K562 (cell line): Measurements from ENCODE around the gene SIRPB2. TPM values are rescaled to one million over a fixed set of nuclear protein-coding genes. Genes with fewer than 3 reads are reported as not detected.
A peak's percentile ranks its signal among the peaks of the same experiment; 100 is the strongest.

ENCODE experiments used
- BRD4 ChIP-seq: fragments of 200-600 bp; sonication (generic); IDR thresholded peaks from 2 replicates; pipeline ENCODE4 v1.6.1; 2017; ENCODE audit warnings: inconsistent platforms
- HCFC1 ChIP-seq: IDR thresholded peaks from 2 replicates; pipeline ENCODE4 v1.6.1; 2012; ENCODE audit warnings: low read depth, low read length, improper control_type of control experiment
- KLF13 ChIP-seq: fragments of 450-650 bp; IDR thresholded peaks from 2 replicates; pipeline ENCODE4 v1.6.1; 2016; ENCODE audit warnings: missing genetic modification characterization, low read depth, mild to moderate bottlenecking, missing compliant biosample characterization, moderate library complexity, borderline replicate concordance
- MAFF ChIP-seq: IDR thresholded peaks from 2 replicates; pipeline ENCODE4 v1.6.1; 2012; ENCODE audit warnings: low read length, improper control_type of control experiment
- MAFK ChIP-seq: IDR thresholded peaks from 2 replicates; pipeline ENCODE4 v1.6.1; 2011; ENCODE audit warnings: low read length, improper control_type of control experiment
- MBD2 ChIP-seq: sonication (generic); IDR thresholded peaks from 2 replicates; pipeline ENCODE4 v1.6.1; 2016; ENCODE audit warnings: low read depth, borderline replicate concordance
- OTX1 ChIP-seq: fragments of 450-650 bp; formaldehyde crosslinking; IDR thresholded peaks from 2 replicates; pipeline ENCODE4 v1.4.0; 2022; ENCODE audit warnings: mild to moderate bottlenecking
- TAF1 ChIP-seq: IDR thresholded peaks from 2 replicates; pipeline ENCODE4 v1.6.1; 2011; ENCODE audit warnings: mild to moderate bottlenecking, low read length, moderate library complexity; ENCODE audit not compliant: insufficient read depth, control insufficient read depth, severe bottlenecking; ENCODE audit errors: extremely low read depth
- ZFP36 ChIP-seq: fragments of 150-350 bp; IDR thresholded peaks from 2 replicates; pipeline ENCODE4 v1.6.1; 2018; ENCODE audit warnings: low read length, low read depth; ENCODE audit not compliant: partially characterized antibody
- ZNF253 ChIP-seq: fragments of 250-450 bp; sonication (Bioruptor Pico); conservative IDR thresholded peaks from 2 replicates; pipeline ENCODE4 v1.6.1; 2021; ENCODE audit warnings: mild to moderate bottlenecking
- polyA plus RNA-seq, 8 experiments: library from polyadenylated mRNA; depleted of rRNA in 4 of 8; stranded (reverse) in 5 of 8; unstranded in 3 of 8; fragments of >200 nt; fragmentation: Nextera tagmentation in 2 of 8; fragmentation: Illumina TruSeq in 1 of 8; extraction: Ambion mirVana in 2 of 8; extraction: Trizol in 1 of 8; gene quantifications; 2 replicates each; pipeline versions ENCODE4 v1.2.1 to v1.2.3, GENCODE V29; 2011 to 2014; ENCODE audit warnings: inconsistent platforms in 1 of 8, missing spikeins in 1 of 8
- total RNA-seq, 7 experiments: library from RNA; depleted of rRNA in 6 of 7; stranded (reverse); fragments of >200 nt in 6 of 7; fragmentation: Illumina TruSeq in 2 of 7; extraction: Trizol in 2 of 7; gene quantifications; 2 replicates each; pipeline versions ENCODE4 v1.2.1 to v1.2.3, GENCODE V29; 2011 to 2021; ENCODE audit warnings: low replicate concordance in 1 of 7
- TF ChIP-seq, protein P1 (sequence below): fragments of 250-450 bp; sonication (Bioruptor Pico); IDR thresholded peaks from 2 replicates; pipeline ENCODE4 v1.8.0; 2022; ENCODE audit warnings: moderate library complexity, mild to moderate bottlenecking, inconsistent platforms
- TF ChIP-seq, protein P2 (sequence below): fragments of 450-650 bp; IDR thresholded peaks from one replicate; pipeline ENCODE4 v1.6.1; 2018; ENCODE audit warnings: mild to moderate bottlenecking, moderate library complexity; ENCODE audit not compliant: partially characterized antibody
- TF ChIP-seq, protein P3 (sequence below): sonication (generic); formaldehyde crosslinking; IDR thresholded peaks from 2 replicates; pipeline ENCODE4 v1.8.0; 2022; ENCODE audit warnings: mild to moderate bottlenecking, missing genetic modification reagents
- TF ChIP-seq, protein P4 (sequence below): fragments of 250-450 bp; sonication (Bioruptor Pico); IDR thresholded peaks from 2 replicates; pipeline ENCODE4 v1.9.0; 2021; ENCODE audit warnings: mild to moderate bottlenecking
- TF ChIP-seq, protein P5 (sequence below), 3 experiments: fragments of 200-800 bp in 1 of 3; fragments of 250-450 bp in 1 of 3; fragments of 450-650 bp in 1 of 3; sonication (Bioruptor Pico) in 1 of 3; sonication (Bioruptor generic) in 1 of 3; formaldehyde crosslinking in 1 of 3; IDR thresholded peaks; 2 replicates each; pipeline versions ENCODE4 v1.6.1 to v1.8.0; 2016 to 2022; ENCODE audit warnings: mild to moderate bottlenecking in 2 of 3, missing genetic modification characterization in 2 of 3, missing compliant biosample characterization in 1 of 3, moderate library complexity in 1 of 3

The SIRPB2 gene
- total and polyA plus RNA-seq, 9 of the 15 experiments (the other 6 are each of a cell fraction or from before 2014, with no cell fraction given), result 0.07 TPM; not detected in 7

DNA sequence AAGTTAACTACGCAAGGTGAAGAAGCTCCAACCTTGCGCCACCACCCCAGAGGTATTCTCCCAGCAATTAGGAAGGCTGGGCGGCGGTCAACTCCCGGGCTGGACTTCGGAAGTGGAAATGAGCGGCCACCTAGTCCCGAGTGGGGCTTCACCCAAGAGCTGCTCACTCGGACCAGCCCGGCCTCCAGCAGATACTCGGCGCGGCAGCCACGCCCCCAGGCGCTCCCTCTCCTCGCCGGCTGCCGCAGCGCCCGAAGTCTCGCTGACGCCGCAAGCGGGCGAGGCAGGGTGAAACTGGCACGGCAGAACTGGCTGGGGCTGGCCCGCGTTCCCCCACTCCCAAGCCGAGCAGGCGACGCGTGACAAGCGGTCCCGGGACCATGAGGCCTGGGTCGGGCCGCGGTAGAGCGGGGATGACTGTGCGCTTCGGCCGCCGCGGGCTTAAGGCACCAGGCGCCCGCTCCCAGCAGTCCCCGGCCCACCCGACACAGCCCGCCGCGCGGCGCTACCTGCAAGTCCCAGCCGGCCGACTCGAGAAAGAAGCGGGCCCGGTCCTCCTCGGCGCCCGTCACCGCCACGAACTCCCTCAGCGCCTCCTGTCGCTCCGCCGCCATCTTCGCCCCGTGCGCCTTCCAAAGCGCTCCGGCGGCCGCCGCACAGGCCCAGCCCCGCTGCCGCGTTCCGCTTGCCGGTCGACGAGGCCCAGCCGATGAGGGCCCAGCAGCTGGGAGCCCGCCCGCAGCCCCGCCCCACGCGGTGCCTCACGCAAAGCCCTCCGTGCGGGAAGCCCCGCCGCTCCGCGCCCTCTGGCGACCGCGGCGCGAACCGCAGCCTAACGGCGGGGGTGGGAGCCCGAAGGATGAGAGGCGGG is 24.8 kb downstream of the SIRPB2 start, which contains the start of gene NSFL1C (continued):
- TF ChIP-seq HCFC1 (peak; percentile 75), KLF13 (tag) (peak; percentile 82; the same call in 1 of the 2 replicates), OTX1 (CRISPR knock-in tag) (no peak), MBD2 (0 out of 2 replicates have a peak, but pooled peaks have one; percentile 27), ZFP36 (no peak), MAFF (no peak), BRD4 (no peak), TAF1 (peak; percentile 99), MAFK (no peak), ZNF253 (CRISPR knock-in tag) (no peak)
- TF ChIP-seq, protein P1, sequence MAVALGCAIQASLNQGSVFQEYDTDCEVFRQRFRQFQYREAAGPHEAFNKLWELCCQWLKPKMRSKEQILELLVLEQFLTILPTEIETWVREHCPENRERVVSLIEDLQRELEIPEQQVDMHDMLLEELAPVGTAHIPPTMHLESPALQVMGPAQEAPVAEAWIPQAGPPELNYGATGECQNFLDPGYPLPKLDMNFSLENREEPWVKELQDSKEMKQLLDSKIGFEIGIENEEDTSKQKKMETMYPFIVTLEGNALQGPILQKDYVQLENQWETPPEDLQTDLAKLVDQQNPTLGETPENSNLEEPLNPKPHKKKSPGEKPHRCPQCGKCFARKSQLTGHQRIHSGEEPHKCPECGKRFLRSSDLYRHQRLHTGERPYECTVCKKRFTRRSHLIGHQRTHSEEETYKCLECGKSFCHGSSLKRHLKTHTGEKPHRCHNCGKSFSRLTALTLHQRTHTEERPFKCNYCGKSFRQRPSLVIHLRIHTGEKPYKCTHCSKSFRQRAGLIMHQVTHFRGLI (CRISPR knock-in tag), result no peak
- TF ChIP-seq, protein P2, sequence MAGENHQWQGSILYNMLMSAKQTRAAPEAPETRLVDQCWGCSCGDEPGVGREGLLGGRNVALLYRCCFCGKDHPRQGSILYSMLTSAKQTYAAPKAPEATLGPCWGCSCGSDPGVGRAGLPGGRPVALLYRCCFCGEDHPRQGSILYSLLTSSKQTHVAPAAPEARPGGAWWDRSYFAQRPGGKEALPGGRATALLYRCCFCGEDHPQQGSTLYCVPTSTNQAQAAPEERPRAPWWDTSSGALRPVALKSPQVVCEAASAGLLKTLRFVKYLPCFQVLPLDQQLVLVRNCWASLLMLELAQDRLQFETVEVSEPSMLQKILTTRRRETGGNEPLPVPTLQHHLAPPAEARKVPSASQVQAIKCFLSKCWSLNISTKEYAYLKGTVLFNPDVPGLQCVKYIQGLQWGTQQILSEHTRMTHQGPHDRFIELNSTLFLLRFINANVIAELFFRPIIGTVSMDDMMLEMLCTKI, result no peak
- TF ChIP-seq, protein P3, sequence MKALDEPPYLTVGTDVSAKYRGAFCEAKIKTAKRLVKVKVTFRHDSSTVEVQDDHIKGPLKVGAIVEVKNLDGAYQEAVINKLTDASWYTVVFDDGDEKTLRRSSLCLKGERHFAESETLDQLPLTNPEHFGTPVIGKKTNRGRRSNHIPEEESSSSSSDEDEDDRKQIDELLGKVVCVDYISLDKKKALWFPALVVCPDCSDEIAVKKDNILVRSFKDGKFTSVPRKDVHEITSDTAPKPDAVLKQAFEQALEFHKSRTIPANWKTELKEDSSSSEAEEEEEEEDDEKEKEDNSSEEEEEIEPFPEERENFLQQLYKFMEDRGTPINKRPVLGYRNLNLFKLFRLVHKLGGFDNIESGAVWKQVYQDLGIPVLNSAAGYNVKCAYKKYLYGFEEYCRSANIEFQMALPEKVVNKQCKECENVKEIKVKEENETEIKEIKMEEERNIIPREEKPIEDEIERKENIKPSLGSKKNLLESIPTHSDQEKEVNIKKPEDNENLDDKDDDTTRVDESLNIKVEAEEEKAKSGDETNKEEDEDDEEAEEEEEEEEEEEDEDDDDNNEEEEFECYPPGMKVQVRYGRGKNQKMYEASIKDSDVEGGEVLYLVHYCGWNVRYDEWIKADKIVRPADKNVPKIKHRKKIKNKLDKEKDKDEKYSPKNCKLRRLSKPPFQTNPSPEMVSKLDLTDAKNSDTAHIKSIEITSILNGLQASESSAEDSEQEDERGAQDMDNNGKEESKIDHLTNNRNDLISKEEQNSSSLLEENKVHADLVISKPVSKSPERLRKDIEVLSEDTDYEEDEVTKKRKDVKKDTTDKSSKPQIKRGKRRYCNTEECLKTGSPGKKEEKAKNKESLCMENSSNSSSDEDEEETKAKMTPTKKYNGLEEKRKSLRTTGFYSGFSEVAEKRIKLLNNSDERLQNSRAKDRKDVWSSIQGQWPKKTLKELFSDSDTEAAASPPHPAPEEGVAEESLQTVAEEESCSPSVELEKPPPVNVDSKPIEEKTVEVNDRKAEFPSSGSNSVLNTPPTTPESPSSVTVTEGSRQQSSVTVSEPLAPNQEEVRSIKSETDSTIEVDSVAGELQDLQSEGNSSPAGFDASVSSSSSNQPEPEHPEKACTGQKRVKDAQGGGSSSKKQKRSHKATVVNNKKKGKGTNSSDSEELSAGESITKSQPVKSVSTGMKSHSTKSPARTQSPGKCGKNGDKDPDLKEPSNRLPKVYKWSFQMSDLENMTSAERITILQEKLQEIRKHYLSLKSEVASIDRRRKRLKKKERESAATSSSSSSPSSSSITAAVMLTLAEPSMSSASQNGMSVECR, result peak; percentile 94
- TF ChIP-seq, protein P4, sequence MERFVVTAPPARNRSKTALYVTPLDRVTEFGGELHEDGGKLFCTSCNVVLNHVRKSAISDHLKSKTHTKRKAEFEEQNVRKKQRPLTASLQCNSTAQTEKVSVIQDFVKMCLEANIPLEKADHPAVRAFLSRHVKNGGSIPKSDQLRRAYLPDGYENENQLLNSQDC, result peak; percentile 68; the same call in 1 of the 2 replicates
- TF ChIP-seq, protein P5, sequence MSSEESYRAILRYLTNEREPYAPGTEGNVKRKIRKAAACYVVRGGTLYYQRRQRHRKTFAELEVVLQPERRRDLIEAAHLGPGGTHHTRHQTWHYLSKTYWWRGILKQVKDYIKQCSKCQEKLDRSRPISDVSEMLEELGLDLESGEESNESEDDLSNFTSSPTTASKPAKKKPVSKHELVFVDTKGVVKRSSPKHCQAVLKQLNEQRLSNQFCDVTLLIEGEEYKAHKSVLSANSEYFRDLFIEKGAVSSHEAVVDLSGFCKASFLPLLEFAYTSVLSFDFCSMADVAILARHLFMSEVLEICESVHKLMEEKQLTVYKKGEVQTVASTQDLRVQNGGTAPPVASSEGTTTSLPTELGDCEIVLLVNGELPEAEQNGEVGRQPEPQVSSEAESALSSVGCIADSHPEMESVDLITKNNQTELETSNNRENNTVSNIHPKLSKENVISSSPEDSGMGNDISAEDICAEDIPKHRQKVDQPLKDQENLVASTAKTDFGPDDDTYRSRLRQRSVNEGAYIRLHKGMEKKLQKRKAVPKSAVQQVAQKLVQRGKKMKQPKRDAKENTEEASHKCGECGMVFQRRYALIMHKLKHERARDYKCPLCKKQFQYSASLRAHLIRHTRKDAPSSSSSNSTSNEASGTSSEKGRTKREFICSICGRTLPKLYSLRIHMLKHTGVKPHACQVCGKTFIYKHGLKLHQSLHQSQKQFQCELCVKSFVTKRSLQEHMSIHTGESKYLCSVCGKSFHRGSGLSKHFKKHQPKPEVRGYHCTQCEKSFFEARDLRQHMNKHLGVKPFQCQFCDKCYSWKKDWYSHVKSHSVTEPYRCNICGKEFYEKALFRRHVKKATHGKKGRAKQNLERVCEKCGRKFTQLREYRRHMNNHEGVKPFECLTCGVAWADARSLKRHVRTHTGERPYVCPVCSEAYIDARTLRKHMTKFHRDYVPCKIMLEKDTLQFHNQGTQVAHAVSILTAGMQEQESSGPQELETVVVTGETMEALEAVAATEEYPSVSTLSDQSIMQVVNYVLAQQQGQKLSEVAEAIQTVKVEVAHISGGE (CRISPR knock-in tag; IDR thresholded peaks at IDR 0.05), result peak; percentile 99 to 100 (median 99)
